GM19025 (cell line): ENCODE measurements around the gene GOLGA2.
"Not testable (repeated sequence)": the region's sequence is repeated elsewhere in the genome, so short reads cannot be mapped to it uniquely, and the experiment has no call there.

Experiments used
- ATAC-seq: cut with Tn5 transposase; IDR thresholded peaks from one replicate; pipeline ENCODE4 v1.9.1; 2021; ENCODE audit warnings: mild to moderate bottlenecking, low read depth, moderate library complexity; ENCODE audit not compliant: unreplicated experiment

GOLGA2 gene

DNA sequence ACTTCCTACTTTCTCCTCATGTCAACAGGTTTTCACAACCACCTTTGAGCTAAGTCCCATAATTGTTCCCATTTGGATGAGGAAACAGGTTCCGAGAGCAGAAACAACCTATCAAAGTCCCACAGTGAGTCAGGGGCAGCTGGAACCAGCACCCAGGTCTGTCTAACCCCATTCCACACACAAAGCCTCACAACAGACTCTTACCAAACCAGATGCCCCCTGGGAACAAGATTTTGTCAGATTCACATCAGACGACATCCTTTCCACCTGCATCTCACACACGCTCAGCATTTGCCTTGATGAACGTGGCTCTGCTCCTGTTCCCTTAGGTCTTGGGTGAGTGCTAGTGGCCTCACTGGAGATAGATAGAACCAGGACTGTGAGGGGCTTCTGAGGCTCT lies 17.3 kb upstream of the GOLGA2 start:
- ATAC-seq: no peak

DNA sequence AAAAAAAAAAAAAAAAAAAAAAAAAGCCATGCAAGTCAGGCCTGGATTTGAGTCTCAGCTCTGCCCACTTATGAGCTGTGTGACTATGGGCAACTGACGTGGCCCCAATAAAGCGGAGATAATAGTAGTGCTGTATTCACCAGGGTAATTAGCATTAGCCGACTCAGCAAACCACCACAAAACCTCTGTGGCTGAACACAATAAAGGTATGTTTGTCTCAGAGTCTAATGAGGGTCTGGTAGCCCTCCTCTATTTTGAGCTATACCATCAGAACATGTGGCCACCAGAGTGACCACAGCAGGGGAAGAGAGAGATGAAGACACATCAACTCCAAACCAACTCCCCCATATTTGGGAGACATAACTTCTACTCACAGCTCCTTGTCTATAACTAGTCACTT lies 16.2 kb upstream of the GOLGA2 start:
- no peak for ATAC-seq

GRCh38 chr9:128288273-128289004 lies 12.6 kb upstream of the GOLGA2 start:
- no peak for ATAC-seq

GRCh38 chr9:128286440-128286839 lies 10.6 kb upstream of the GOLGA2 start:
- ATAC-seq: no peak

- ATAC-seq: no peak
Measured at GRCh38 chr9:128285033-128285784, 9.4 kb upstream of the GOLGA2 start.

DNA sequence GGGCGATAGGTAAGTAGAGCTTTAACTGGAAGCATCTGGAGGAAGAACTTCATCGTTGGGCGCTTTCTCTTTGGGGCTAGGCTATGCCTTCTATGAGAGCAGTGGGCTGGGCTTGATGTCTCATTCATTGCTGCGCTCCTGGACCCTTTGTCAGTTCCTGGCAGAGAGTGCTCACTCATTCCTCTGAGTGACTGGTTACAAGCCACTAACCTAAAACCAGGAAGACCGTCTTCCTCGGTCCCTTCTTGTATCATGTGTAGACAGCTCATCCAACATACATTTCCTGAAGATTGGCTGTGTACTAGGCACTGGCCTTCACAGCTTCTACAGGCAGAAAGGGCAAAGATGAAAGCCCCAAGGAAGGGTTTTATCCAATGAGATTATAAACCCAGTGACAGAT lies 6.7 kb upstream of the GOLGA2 start:
- no peak for ATAC-seq

- ATAC-seq: no peak
Measured at GRCh38 chr9:128280084-128280622, 4.3 kb upstream of the GOLGA2 start.

DNA sequence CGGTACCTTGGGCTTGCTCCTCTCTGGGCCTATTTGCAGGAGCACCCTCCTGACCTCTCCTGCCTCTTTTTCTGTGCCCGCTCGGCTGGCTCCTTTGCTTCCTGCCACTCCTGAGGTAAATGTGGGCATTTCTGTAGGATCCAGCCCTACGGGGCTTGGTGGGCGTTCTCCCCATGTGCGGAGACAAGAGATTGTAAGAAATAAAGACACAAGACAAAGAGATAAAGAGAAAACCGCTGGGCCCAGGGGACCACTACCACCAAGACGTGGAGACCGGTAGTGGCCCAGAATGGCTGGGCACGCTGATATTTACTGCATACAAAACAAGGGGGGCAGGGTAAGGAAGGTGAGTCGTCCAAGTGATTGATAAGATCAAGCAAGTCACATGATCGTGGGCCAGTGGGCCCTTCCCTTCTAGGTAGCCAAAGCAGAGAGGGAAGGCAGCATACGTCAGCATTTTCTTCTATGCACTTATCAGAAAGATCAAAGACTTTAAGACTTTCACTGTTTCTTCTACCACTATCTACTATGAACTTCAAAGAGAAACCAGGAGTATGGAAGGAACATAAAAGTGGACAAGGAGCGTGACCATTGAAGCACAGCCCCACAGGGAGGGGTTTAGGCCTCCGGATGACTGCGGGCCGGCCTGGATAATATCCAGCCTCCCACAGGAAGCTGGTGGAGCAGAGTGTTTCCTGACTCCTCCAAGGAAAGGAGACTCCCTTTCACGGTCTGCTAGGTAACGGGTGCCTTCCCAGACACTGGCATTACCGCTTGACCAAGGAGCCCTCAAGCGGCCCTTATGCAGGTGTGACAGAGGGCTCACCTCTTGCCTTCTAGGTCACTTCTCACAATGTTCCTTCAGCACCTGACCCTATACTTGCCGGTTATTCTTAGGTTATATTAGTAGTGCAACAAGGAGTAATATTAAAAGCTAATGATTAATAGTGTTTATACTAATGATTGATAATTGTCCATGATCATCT lies 3.6 kb upstream of the GOLGA2 start:
- not testable (repeated sequence) for ATAC-seq

- no peak for ATAC-seq
Measured at GRCh38 chr9:128276574-128277270, 915 bp upstream of the GOLGA2 start.

- ATAC-seq: peak; percentile 96
Measured at GRCh38 chr9:128276008-128276573, 284 bp upstream of the GOLGA2 start, which contains the start of gene SWI5. Gene SWI5 (plus strand): TSS chr9:128276276.

GRCh38 chr9:128274245-128274644 lies 1.6 kb downstream of the GOLGA2 start:
- ATAC-seq: no peak

DNA sequence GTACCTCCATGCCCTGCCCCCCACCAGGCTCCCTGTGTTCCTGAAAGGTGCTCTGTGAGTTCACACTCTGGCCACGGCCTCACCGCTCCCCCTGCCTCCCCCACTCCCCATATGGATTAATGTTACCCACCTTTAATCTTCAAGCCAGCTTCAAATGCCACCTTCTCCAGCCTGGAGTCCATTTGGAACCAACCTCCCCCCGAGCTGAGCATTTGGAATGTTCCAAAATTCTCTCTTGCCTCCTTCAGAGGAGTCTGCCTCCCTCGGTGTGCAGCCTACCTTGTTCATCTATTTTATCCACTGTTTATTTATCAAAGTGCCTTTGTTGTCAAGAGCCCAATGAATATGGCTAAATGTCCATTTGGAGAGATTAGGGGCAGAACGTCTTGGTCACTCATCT lies 4.3 kb downstream of the GOLGA2 start:
- ATAC-seq: no peak

DNA sequence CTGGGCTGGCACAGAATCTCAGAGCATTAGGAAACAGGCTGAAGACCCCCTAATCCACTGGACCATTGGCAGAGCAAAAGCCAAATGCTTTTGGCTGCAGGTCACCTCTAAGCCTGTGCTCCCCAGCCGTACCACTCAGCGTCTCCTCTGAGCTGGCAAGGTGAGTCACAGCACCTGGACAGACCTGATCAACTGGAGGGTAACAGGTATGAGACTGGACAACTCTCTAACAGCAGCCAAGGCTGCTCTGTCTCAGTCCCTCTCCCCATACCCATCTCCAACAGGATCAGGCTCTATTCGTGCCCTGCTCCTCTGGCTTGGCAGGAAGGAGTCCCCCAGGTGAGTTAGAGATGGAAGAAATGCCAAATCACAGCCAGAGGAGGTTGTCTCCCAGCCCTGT lies 4.7 kb downstream of the GOLGA2 start:
- ATAC-seq: no peak

DNA sequence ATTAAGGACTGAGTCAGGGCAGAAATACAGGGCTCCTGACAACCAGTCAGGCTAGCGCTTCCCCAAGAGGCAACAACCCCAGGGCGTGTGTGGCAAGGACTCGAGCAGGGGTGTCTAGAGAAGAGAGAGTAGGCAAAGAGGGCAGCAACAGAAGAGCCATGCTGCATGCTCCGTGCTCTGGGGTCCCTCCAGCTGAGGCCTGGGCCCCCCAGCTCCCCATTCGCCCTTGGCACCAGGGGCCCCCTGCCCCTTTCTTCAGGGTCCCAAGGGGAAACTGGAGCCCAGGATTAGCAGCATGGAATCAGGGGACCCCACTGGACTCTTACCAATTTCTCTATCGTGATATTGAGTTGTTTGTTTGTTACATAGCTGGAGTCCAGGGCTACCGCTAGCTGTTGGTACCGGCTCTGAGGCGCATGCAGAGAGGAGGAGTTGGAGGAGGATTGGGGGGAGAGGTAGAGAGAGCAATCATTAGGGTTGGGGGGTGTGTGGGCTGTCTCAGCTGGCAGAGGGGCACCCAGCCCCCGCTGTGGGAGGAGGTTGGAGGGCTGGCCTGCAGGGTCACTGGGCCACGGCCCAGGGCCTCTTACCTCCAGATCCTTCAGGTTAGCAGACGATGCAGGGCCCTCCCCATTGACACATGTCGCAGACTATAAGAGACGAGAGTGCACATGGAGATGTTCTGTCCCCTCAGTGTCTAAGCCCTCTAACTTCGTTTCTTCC lies 8.8 kb downstream of the GOLGA2 start:
- ATAC-seq: no peak

GRCh38 chr9:128265348-128265847 lies 10.4 kb downstream of the GOLGA2 start:
- no peak for ATAC-seq

DNA sequence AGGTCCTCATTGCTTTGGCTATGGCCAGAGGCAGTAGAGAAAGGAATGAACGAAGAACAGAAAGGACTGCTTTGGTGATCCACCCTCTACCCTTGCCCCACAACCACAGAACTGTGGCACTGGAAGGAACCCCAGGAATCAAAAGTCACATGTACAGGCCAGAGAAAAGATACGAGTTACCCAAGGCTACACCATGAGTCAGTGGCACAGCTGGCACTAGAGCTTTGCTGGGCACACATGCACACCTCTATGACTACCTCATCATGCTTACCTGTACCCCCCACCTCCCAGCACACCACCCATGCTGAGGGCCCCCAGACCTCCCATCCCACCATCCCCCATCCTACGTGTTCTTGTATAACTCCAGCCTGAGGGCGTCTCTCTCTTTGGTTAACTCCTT lies 13.1 kb downstream of the GOLGA2 start:
- no peak for ATAC-seq

DNA sequence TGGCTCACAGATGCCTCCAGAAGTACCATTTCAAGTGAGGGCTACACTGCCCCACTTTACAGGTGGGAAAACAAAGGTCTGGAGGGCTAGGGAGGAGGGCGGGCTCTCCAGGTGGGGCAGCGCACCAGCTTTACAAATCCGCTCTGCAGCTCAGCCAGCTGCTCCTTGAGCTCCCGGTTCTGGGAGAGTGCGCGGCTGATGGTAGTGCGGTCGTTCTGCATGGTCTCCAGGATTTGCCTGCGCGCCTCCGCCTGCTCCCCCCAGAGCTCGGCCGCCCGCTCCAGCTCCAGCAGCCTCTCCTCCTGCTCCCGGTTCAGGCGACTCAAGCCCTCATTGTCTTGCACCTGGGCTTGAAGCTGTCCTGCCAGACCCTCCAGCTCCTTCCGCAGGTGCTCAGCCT lies 15.5 kb downstream of the GOLGA2 start:
- no peak for ATAC-seq

GRCh38 chr9:128259156-128259555 lies 16.7 kb downstream of the GOLGA2 start:
- no peak for ATAC-seq

- ATAC-seq: no peak
Measured at GRCh38 chr9:128258326-128258725, 17.5 kb downstream of the GOLGA2 start.
